ENCODE measurements around the gene PCBP3.
"Not testable (repeated sequence)": the region's sequence is repeated elsewhere in the genome, so short reads cannot be mapped to it uniquely, and the experiment has no call there.

PCBP3 gene

DNA sequence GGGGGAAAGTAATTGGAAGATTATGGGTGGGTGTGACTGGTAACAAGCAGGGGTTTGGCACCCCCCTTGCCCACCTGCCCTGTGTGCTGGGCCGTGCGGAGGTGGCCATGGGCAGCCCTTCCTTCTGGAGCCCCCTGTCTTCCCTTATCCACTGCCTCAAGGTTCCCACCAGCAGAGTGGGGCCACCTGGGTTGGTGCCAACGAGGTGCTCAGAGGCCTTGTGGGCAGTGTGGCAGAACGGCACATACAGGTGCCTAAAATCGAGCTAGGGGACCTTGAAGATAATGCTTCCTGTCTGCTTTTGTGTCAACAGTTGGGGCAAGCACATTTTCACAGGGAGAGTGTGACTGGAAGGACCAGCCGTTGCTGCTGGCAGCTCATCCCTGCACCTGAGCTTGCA is 161.8 kb downstream of the PCBP3 start:
- Histone ChIP-seq H3K27me3 (ENCODE audit: control insufficient read depth in 1 of 2, insufficient read depth in 1 of 2, low read length in 2 of 2) (no peaks in the 10 kb centered on the region), H2AFZ (ENCODE audit: low read depth, low read length) (no peak overlapping the region), H3K4me2 (ENCODE audit: low read length, poor library complexity, severe bottlenecking) (no peak overlapping the region), H3K9me3 (ENCODE audit: control insufficient read depth, low read length) (no peaks in the 10 kb centered on the region), H3K27ac (ENCODE audit: low read length, poor library complexity, severe bottlenecking) (no peak overlapping the region), H3K36me3 (ENCODE audit: control insufficient read depth in 1 of 2, insufficient read depth in 2 of 2, low read depth in 1 of 2, low read length in 2 of 2) (no peaks in the 10 kb centered on the region), H2BK120ac (ENCODE audit: low read depth, low read length) (no peak overlapping the region), H4K8ac (ENCODE audit: low read length) (no peak overlapping the region), H3K18ac (ENCODE audit: low read depth in 1 of 2, low read length in 2 of 2) (no peak overlapping the region), H2BK12ac (ENCODE audit: low read length in 2 of 2) (no peak overlapping the region), H3K4me1 (ENCODE audit: control insufficient read depth, insufficient read depth, low read depth, low read length) (no peaks in the 10 kb centered on the region), H3K4ac (ENCODE audit: low read depth in 1 of 2, low read length in 2 of 2) (no peak overlapping the region), H3K79me1 (replicated peaks; ENCODE audit: low read length, poor library complexity, severe bottlenecking) (peaks cover 10% of the 10 kb centered on the region), H2BK5ac (ENCODE audit: low read depth, low read length, poor library complexity, severe bottlenecking) (no peak overlapping the region), H3K14ac (ENCODE audit: low read length in 2 of 2) (peak overlapping the region in 1 of 2 experiments; percentile 36), H4K91ac (ENCODE audit: low read length) (no peak overlapping the region), H3K23ac (ENCODE audit: low read length in 2 of 2) (no peak overlapping the region), H2BK15ac (ENCODE audit: low read depth, poor library complexity, severe bottlenecking) (no peak overlapping the region), H3K9ac (ENCODE audit: low read length) (no peak overlapping the region), H3K4me3 (ENCODE audit: insufficient read depth in 1 of 2, low read depth in 1 of 2, low read length in 2 of 2) (no peak overlapping the region), H2AK5ac (ENCODE audit: low read length, severe bottlenecking) (no peak overlapping the region)
- 78% methylated on average over 6 of the region's 6 CpGs for whole genome bisulfite sequencing
- no peak for DNase-seq

DNA sequence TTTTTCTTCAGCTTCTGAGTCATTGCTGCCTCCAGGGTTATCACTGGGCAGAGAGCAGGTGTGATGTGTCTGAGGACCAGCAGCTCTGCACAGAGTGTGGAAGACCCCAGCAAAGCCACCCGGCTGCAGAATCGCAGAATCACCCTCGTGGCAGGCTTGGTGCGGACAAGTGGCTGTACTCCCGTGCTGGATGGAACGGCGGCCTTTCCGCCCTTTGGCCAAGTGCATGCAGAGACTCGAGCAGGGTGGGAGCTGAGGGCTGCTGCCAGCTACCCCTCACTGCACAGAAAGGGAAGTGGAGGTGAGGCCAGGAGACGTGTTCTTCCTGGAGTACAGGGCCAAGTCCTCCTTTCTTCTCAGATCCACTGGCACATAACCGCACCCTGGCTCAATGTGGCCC is 162.5 kb downstream of the PCBP3 start:
- H2AK5ac ChIP-seq (ENCODE audit: low read length, severe bottlenecking): no peak overlapping the region
- H3K4me1 ChIP-seq (ENCODE audit: control insufficient read depth, insufficient read depth, low read depth, low read length): no peaks in the 10 kb centered on the region
- no peak overlapping the region for H3K9ac ChIP-seq (ENCODE audit: low read length)
- H3K18ac ChIP-seq (ENCODE audit: low read depth in 1 of 2, low read length in 2 of 2): no peak overlapping the region
- H3K9me3 ChIP-seq (ENCODE audit: control insufficient read depth, low read length): no peaks in the 10 kb centered on the region
- H3K4ac ChIP-seq (ENCODE audit: low read depth in 1 of 2, low read length in 2 of 2): no peak overlapping the region
- H3K23ac ChIP-seq (ENCODE audit: low read length in 2 of 2): no peak overlapping the region
- no peak overlapping the region for H2AFZ ChIP-seq (ENCODE audit: low read depth, low read length)
- no peaks in the 10 kb centered on the region for H3K36me3 ChIP-seq (ENCODE audit: control insufficient read depth in 1 of 2, insufficient read depth in 2 of 2, low read depth in 1 of 2, low read length in 2 of 2)
- H2BK12ac ChIP-seq (ENCODE audit: low read length in 2 of 2): no peak overlapping the region
- H3K4me2 ChIP-seq (ENCODE audit: low read length, poor library complexity, severe bottlenecking): no peak overlapping the region
- no peak overlapping the region for H2BK5ac ChIP-seq (ENCODE audit: low read depth, low read length, poor library complexity, severe bottlenecking)
- H2BK120ac ChIP-seq (ENCODE audit: low read depth, low read length): no peak overlapping the region
- no peaks in the 10 kb centered on the region for H3K27me3 ChIP-seq (ENCODE audit: control insufficient read depth in 1 of 2, insufficient read depth in 1 of 2, low read length in 2 of 2)
- H3K27ac ChIP-seq (ENCODE audit: low read length, poor library complexity, severe bottlenecking): no peak overlapping the region
- no peak overlapping the region for H3K14ac ChIP-seq (ENCODE audit: low read length in 2 of 2)
- H4K8ac ChIP-seq (ENCODE audit: low read length): no peak overlapping the region
- WGBS: 95% methylated on average over 11 of the region's 11 CpGs
- peaks cover 10% of the 10 kb centered on the region for H3K79me1 ChIP-seq (replicated peaks; ENCODE audit: low read length, poor library complexity, severe bottlenecking)
- no peak overlapping the region for H2BK15ac ChIP-seq (ENCODE audit: low read depth, poor library complexity, severe bottlenecking)
- no peak overlapping the region for H3K4me3 ChIP-seq (ENCODE audit: insufficient read depth in 1 of 2, low read depth in 1 of 2, low read length in 2 of 2)
- no peak for DNase-seq
- H4K91ac ChIP-seq (ENCODE audit: low read length): no peak overlapping the region

DNA sequence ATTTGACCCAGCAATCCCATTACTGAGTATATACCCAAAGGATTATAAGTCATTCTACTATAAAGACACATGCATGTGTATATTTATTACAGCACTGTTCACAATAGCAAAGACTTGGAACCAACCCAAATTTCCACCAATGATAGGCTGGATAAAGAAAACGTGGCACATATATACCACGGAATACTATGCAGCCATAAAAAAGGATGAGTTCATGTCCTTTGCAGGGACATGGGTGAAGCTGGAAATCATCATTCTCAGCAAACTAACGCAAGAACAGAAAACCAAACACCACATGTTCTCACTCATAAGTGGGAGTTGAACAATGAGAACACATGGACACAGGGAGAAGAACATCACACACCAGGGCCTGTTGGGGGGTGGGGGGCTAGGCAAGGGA is 165.1 kb downstream of the PCBP3 start:
- H4K91ac ChIP-seq (ENCODE audit: low read length); H2BK12ac ChIP-seq (ENCODE audit: low read length in 2 of 2); H2AFZ ChIP-seq (ENCODE audit: low read depth, low read length); H3K36me3 ChIP-seq (ENCODE audit: control insufficient read depth in 1 of 2, insufficient read depth in 2 of 2, low read depth in 1 of 2, low read length in 2 of 2); H2BK120ac ChIP-seq (ENCODE audit: low read depth, low read length); H3K79me1 ChIP-seq (replicated peaks; ENCODE audit: low read length, poor library complexity, severe bottlenecking); H3K4ac ChIP-seq (ENCODE audit: low read depth in 1 of 2, low read length in 2 of 2); H3K27ac ChIP-seq (ENCODE audit: low read length, poor library complexity, severe bottlenecking); H3K14ac ChIP-seq (ENCODE audit: low read length in 2 of 2); H2BK15ac ChIP-seq (ENCODE audit: low read depth, poor library complexity, severe bottlenecking); H3K4me3 ChIP-seq (ENCODE audit: insufficient read depth in 1 of 2, low read depth in 1 of 2, low read length in 2 of 2); H3K23ac ChIP-seq (ENCODE audit: low read length in 2 of 2); H2AK5ac ChIP-seq (ENCODE audit: low read length, severe bottlenecking); H3K27me3 ChIP-seq (ENCODE audit: control insufficient read depth in 1 of 2, insufficient read depth in 1 of 2, low read length in 2 of 2); H4K8ac ChIP-seq (ENCODE audit: low read length); H2BK5ac ChIP-seq (ENCODE audit: low read depth, low read length, poor library complexity, severe bottlenecking); H3K18ac ChIP-seq (ENCODE audit: low read depth in 1 of 2, low read length in 2 of 2); H3K9me3 ChIP-seq (ENCODE audit: control insufficient read depth, low read length); H3K4me1 ChIP-seq (ENCODE audit: control insufficient read depth, insufficient read depth, low read depth, low read length); H3K9ac ChIP-seq (ENCODE audit: low read length); H3K4me2 ChIP-seq (ENCODE audit: low read length, poor library complexity, severe bottlenecking); DNase-seq: not testable (repeated sequence)
- no CpG with 5 or more reads among the region's 3 CpGs for WGBS

DNA sequence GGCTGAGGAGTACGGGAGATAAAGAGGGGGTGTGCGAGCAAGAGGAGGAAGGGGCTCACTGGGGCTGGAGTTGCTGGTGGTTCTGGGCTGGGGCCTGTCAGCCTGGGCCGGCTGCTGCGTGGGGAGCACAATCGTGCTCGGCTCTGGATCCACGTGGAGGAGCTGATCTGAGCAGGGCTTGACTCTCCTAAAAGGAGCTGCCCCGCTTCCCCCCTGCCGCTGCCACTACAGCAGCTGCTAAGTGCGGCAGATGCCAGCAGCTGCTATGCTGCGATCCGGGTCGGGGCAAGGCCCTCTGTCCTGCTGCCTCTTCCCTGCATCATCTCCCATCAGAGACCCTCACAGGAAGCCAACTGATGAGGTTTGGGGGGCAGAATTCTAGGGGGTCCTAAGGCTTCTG is 165.9 kb downstream of the PCBP3 start:
- DNase-seq: no peak
- Histone ChIP-seq H3K27me3 (ENCODE audit: control insufficient read depth in 1 of 2, insufficient read depth in 1 of 2, low read length in 2 of 2) (no peaks in the 10 kb centered on the region), H3K4me2 (ENCODE audit: low read length, poor library complexity, severe bottlenecking) (no peak overlapping the region), H2BK15ac (ENCODE audit: low read depth, poor library complexity, severe bottlenecking) (no peak overlapping the region), H2BK5ac (ENCODE audit: low read depth, low read length, poor library complexity, severe bottlenecking) (no peak overlapping the region), H3K4ac (ENCODE audit: low read depth in 1 of 2, low read length in 2 of 2) (no peak overlapping the region), H3K9me3 (ENCODE audit: control insufficient read depth, low read length) (no peaks in the 10 kb centered on the region), H3K36me3 (ENCODE audit: control insufficient read depth in 1 of 2, insufficient read depth in 2 of 2, low read depth in 1 of 2, low read length in 2 of 2) (peaks cover 0 to 3% of the 10 kb centered on the region in 2 experiments), H4K91ac (ENCODE audit: low read length) (peak overlapping the region; percentile 39), H2BK120ac (ENCODE audit: low read depth, low read length) (no peak overlapping the region), H3K4me1 (ENCODE audit: control insufficient read depth, insufficient read depth, low read depth, low read length) (no peaks in the 10 kb centered on the region), H3K27ac (ENCODE audit: low read length, poor library complexity, severe bottlenecking) (no peak overlapping the region), H3K23ac (ENCODE audit: low read length in 2 of 2) (no peak overlapping the region), H3K79me1 (replicated peaks; ENCODE audit: low read length, poor library complexity, severe bottlenecking) (peaks cover 6% of the 10 kb centered on the region), H3K18ac (ENCODE audit: low read depth in 1 of 2, low read length in 2 of 2) (no peak overlapping the region), H2AFZ (ENCODE audit: low read depth, low read length) (no peak overlapping the region), H3K14ac (ENCODE audit: low read length in 2 of 2) (no peak overlapping the region), H3K4me3 (ENCODE audit: insufficient read depth in 1 of 2, low read depth in 1 of 2, low read length in 2 of 2) (no peak overlapping the region), H2BK12ac (ENCODE audit: low read length in 2 of 2) (no peak overlapping the region), H2AK5ac (ENCODE audit: low read length, severe bottlenecking) (no peak overlapping the region), H3K9ac (ENCODE audit: low read length) (no peak overlapping the region), H4K8ac (ENCODE audit: low read length) (no peak overlapping the region)
- WGBS: 89% methylated on average over 13 of the region's 13 CpGs
